Thoracic aorta (tissue), 2 donors: Measurements from ENCODE around the gene CEACAM4. TPM values are rescaled to one million over a fixed set of nuclear protein-coding genes. Genes with fewer than 3 reads are reported as not detected.

ENCODE experiments used
- ATAC-seq: fragments of 150-250 bp; one replicate; pipeline ENCODE4 v1.8.0; 2017; ENCODE audit warnings: low read depth; ENCODE audit not compliant: insufficient number of reproducible peaks, low FRiP score
- DNase-seq: peaks from one replicate; pipeline ENCODE4 v3.0.0-alpha.2; 2020; ENCODE audit warnings: low spot score
- H3K27ac ChIP-seq, 2 donors: fragments of 200-600 bp; sonication (generic); 1 replicate in 1 of 2; 2 replicates in 1 of 2; pipeline ENCODE4 v1.5.1; 2016; ENCODE audit warnings: mild to moderate bottlenecking in 2 of 2, moderate library complexity in 2 of 2
- H3K27me3 ChIP-seq: fragments of 200-600 bp; sonication (generic); replicated peaks from 2 replicates; pipeline ENCODE4 v1.6.0; 2016; ENCODE audit warnings: mild to moderate bottlenecking; ENCODE audit not compliant: insufficient read depth
- H3K36me3 ChIP-seq: fragments of 200-600 bp; sonication (generic); one replicate; pipeline ENCODE4 v1.5.1; 2016
- H3K4me1 ChIP-seq, 2 donors: fragments of 200-600 bp; sonication (generic); 1 replicate in 1 of 2; 2 replicates in 1 of 2; pipeline versions ENCODE4 v1.5.1 to v1.6.0; 2016; ENCODE audit warnings: low read depth in 2 of 2, mild to moderate bottlenecking in 1 of 2; ENCODE audit not compliant: control insufficient read depth in 1 of 2
- H3K4me3 ChIP-seq: fragments of 200-600 bp; sonication (generic); 2 replicates; pipeline ENCODE4 v1.5.1; 2016; ENCODE audit warnings: mild to moderate bottlenecking
- H3K9me3 ChIP-seq: fragments of 200-600 bp; sonication (generic); 2 replicates; pipeline ENCODE4 v1.5.1; 2016
- total RNA-seq, 2 donors: library from RNA; depleted of rRNA; stranded (reverse); fragments of >200 nt; gene quantifications; one replicate each; pipeline versions ENCODE4 v1.1.0 to v1.2.3, GENCODE V29; 2016
- TF ChIP-seq, protein P1 (sequence below): fragments of 200-600 bp; sonication (generic); IDR thresholded peaks from one replicate; pipeline ENCODE4 v1.5.1; 2019; ENCODE audit warnings: antibody characterized with exemption

Gene CEACAM4
- total RNA-seq, 2 donors from 2014 or later, result 4.0 TPM; not detected in 1

DNA sequence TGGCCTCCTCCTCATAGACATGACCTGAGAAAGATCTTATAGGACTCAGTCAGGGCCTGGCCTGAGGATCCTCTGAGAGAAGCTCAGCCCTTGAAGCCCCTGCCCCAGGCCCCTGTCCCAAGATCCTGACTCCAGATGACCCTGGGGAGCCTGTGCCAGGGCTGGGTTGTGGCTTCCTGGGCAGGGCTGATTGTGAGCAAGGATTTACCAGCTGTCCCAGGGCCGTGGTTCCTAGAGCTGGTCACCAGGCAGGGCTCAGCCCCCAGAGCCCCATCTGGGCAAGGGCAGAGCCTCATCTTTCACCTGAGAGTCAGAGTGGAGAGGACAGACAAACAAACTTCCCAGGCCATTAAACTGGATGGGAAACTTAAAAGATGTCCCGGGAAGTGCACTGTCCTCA lies 49.0 kb downstream of the CEACAM4 start:
- H3K4me3 ChIP-seq, result no peak overlapping the region
- no peak for ATAC-seq
- peaks cover 5% of the 10 kb centered on the region for H3K9me3 ChIP-seq
- H3K27me3 ChIP-seq, result no peaks in the 10 kb centered on the region
- no peak overlapping the region for H3K27ac ChIP-seq
- no peaks in the 10 kb centered on the region for H3K4me1 ChIP-seq
- no peaks in the 10 kb centered on the region for H3K36me3 ChIP-seq
- TF ChIP-seq, protein P1, sequence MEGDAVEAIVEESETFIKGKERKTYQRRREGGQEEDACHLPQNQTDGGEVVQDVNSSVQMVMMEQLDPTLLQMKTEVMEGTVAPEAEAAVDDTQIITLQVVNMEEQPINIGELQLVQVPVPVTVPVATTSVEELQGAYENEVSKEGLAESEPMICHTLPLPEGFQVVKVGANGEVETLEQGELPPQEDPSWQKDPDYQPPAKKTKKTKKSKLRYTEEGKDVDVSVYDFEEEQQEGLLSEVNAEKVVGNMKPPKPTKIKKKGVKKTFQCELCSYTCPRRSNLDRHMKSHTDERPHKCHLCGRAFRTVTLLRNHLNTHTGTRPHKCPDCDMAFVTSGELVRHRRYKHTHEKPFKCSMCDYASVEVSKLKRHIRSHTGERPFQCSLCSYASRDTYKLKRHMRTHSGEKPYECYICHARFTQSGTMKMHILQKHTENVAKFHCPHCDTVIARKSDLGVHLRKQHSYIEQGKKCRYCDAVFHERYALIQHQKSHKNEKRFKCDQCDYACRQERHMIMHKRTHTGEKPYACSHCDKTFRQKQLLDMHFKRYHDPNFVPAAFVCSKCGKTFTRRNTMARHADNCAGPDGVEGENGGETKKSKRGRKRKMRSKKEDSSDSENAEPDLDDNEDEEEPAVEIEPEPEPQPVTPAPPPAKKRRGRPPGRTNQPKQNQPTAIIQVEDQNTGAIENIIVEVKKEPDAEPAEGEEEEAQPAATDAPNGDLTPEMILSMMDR, result no peak
- DNase-seq, result no peak

DNA sequence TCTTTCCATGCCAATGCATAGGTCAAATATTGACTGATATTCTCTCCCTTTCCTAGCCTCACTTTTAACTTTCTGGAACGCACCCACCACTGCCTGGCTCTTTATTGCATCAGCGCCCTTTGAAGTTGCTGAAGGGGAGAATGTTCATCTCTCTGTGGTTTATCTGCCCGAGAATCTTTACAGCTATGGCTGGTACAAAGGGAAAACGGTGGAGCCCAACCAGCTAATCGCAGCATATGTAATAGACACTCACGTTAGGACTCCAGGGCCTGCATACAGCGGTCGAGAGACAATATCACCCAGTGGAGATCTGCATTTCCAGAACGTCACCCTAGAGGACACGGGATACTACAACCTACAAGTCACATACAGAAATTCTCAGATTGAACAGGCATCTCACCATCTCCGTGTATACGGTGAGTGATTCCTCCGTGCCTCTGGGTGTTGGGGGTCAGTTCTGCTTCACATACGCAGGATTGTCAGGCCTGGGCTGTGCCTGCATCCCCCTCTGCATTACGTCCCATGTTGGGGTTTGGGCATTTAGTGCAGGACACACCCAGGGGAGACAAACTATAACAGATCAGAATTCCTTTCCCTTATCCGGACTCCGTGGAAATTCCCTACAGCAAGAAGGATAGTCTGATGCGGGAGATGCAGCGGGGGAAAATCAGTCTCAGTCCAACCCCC lies 49.6 kb downstream of the CEACAM4 start:
- H3K27me3 ChIP-seq, result no peaks in the 10 kb centered on the region
- peaks cover under 1% of the 10 kb centered on the region for H3K9me3 ChIP-seq
- ATAC-seq, result no peak
- H3K4me3 ChIP-seq, result no peak overlapping the region
- no peaks in the 10 kb centered on the region for H3K4me1 ChIP-seq
- no peak overlapping the region for H3K27ac ChIP-seq
- H3K36me3 ChIP-seq, result no peaks in the 10 kb centered on the region
- no peak for DNase-seq
- TF ChIP-seq, protein P1, result no peak

DNA sequence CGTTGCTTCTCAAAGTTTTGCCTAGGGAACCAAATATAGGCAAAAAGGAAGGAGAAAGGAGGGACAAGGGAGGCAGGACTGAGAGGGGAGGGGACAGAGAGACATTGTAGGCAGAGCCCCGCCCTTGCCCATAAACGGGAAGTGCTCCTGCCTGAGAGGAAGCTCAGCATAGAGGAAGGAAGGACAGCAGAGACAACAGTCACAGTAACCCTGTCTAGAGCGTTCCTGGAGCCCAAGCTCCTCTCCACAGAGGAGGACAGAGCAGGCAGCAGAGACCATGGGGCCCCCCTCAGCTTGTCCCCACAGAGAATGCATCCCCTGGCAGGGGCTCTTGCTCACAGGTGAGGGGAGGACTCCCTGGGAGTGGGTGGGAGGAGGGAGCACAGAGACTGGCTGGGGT lies 50.9 kb downstream of the CEACAM4 start, which contains the start of gene CEACAM21:
TSS of gene CEACAM21 (plus strand) at position 169 of the 400 bp plus-strand sequence. CDS start at position 278, 109 bp downstream.
- TF ChIP-seq, protein P1, result no peak
- Histone ChIP-seq H3K27ac (no peak within 1 kb of the TSS), H3K36me3 (no peaks in the 10 kb centered on the region), H3K4me1 (no peaks in the 10 kb centered on the region), H3K9me3 (no peaks in the 10 kb centered on the region), H3K4me3 (peak within 1 kb of the TSS; percentile 47), H3K27me3 (no peaks in the 10 kb centered on the region)
- no peak for ATAC-seq
- no peak for DNase-seq

DNA sequence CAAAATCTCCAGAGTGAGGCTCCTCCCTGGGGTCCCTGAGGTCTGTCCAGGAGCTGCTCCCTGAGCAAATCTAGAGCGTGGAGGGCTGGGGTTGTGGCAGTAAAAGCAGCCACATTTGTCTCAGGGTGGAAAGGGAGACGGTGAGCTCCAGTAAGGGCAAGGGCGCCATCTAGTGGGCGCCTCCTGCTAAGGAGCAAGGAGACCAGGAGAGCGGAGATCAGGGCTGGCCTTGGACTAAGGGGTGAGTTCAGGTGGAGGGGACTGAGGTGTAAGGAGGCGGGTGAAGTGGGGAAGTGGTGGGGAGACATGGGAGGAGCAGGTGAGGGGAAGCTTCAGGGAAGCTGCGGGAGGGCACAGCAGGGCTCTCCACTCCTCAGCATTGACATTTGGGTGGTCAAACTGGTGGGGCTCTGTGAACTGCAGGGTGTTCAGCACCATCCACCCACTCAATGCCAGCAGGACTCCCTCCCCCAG lies 56.2 kb downstream of the CEACAM4 start:
- Histone ChIP-seq H3K27me3 (no peaks in the 10 kb centered on the region), H3K9me3 (no peaks in the 10 kb centered on the region), H3K27ac (no peak overlapping the region), H3K4me3 (no peak overlapping the region), H3K36me3 (no peaks in the 10 kb centered on the region), H3K4me1 (no peaks in the 10 kb centered on the region)
- TF ChIP-seq, protein P1, result peak; percentile 49
- ATAC-seq, result no peak
- no peak for DNase-seq

DNA sequence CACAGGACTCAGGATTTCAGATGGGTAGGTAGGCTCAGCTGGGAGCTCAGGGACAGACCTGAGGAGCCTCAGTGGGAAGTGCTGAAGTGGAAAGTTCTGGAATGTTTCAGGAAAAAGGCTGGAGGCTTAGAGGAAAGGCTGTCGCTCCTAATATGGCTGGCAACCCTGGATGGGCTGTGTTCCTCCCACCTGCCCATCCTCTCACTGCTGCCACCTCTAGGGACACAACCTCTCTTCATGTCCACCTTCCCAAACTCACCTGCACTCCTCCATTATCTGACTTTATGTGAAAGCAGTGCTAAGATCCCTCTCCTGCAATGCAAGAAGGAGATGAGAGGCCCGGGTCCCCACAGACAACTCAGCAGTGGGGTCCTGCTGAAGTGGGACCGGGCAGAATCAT lies 56.7 kb downstream of the CEACAM4 start:
- Histone ChIP-seq H3K27ac (no peak overlapping the region), H3K27me3 (no peaks in the 10 kb centered on the region), H3K4me1 (no peaks in the 10 kb centered on the region), H3K4me3 (no peak overlapping the region), H3K9me3 (no peaks in the 10 kb centered on the region), H3K36me3 (no peaks in the 10 kb centered on the region)
- DNase-seq (no peak), ATAC-seq (no peak)
- TF ChIP-seq, protein P1, result no peak
